DOHH2 (cell line): ENCODE measurements around the gene NUP93.
"Not testable (repeated sequence)": the region's sequence is repeated elsewhere in the genome, so short reads cannot be mapped to it uniquely, and the experiment has no call there.

Source experiments
- H3F3A ChIP-seq: fragments of 200-600 bp; sonication (generic), shearing (Covaris generic); 2 replicates; pipeline ENCODE4 v1.6.0; 2016; ENCODE audit warnings: antibody characterized with exemption, mild to moderate bottlenecking; ENCODE audit not compliant: control insufficient read depth, insufficient read depth
- H3K27ac ChIP-seq: fragments of 200-600 bp; sonication (generic); 2 replicates; pipeline ENCODE4 v1.5.1; 2014; ENCODE audit warnings: low read depth, mild to moderate bottlenecking, low read length, moderate library complexity
- H3K27me3 ChIP-seq: fragments of 200-600 bp; sonication (generic); 2 replicates; pipeline ENCODE4 v1.6.1; 2014; ENCODE audit warnings: mild to moderate bottlenecking, low read length, mixed read lengths; ENCODE audit not compliant: control insufficient read depth
- H3K36me3 ChIP-seq: fragments of 200-600 bp; sonication (generic); 2 replicates; pipeline ENCODE4 v1.6.1; 2014; ENCODE audit warnings: mild to moderate bottlenecking, low read length, moderate library complexity, mixed read lengths; ENCODE audit not compliant: control insufficient read depth
- H3K4me1 ChIP-seq: fragments of 200-600 bp; sonication (generic); 2 replicates; pipeline ENCODE4 v1.6.1; 2014; ENCODE audit warnings: mild to moderate bottlenecking, low read length, mixed read lengths; ENCODE audit not compliant: control insufficient read depth
- H3K4me2 ChIP-seq: fragments of 200-600 bp; sonication (generic); 2 replicates; pipeline ENCODE4 v1.6.0; 2014; ENCODE audit warnings: mild to moderate bottlenecking, low read length, moderate library complexity
- H3K4me3 ChIP-seq: fragments of 200-600 bp; sonication (generic); 2 replicates; pipeline ENCODE4 v1.5.1; 2014; ENCODE audit warnings: mild to moderate bottlenecking, low read length, mixed read lengths
- H3K79me2 ChIP-seq: fragments of 200-600 bp; sonication (generic); 2 replicates; pipeline ENCODE4 v1.6.1; 2014; ENCODE audit warnings: mild to moderate bottlenecking, low read length, mixed read lengths; ENCODE audit not compliant: control insufficient read depth
- H3K9me2 ChIP-seq: fragments of 200-600 bp; sonication (generic); replicated peaks from 2 replicates; pipeline ENCODE4 v1.6.1; 2014; ENCODE audit warnings: mild to moderate bottlenecking, low read length, mixed read lengths; ENCODE audit not compliant: control insufficient read depth
- H3K9me3 ChIP-seq: fragments of 200-600 bp; sonication (generic); 2 replicates; pipeline ENCODE4 v1.6.1; 2014; ENCODE audit warnings: antibody characterized with exemption, low read length, mixed read lengths; ENCODE audit not compliant: control insufficient read depth, insufficient read depth
- H4K20me1 ChIP-seq: fragments of 200-600 bp; sonication (generic); 2 replicates; pipeline ENCODE4 v1.6.0; 2014; ENCODE audit warnings: low read depth, mild to moderate bottlenecking, antibody characterized with exemption, low read length, moderate library complexity; ENCODE audit not compliant: control insufficient read depth, insufficient read depth
- EZH2phosphoT487 ChIP-seq: fragments of 200-600 bp; sonication (generic); IDR thresholded peaks from 2 replicates; pipeline ENCODE4 v1.6.1; 2017; ENCODE audit warnings: borderline replicate concordance, mild to moderate bottlenecking, antibody characterized with exemption, low read length, moderate library complexity, mixed read lengths
- TF ChIP-seq, protein P1 (sequence below): fragments of 200-600 bp; sonication (generic); IDR thresholded peaks from one replicate; pipeline ENCODE4 v1.5.1; 2014; ENCODE audit warnings: antibody characterized with exemption, mild to moderate bottlenecking, low read depth, low read length; ENCODE audit not compliant: poor library complexity, severe bottlenecking

NUP93 gene

DNA sequence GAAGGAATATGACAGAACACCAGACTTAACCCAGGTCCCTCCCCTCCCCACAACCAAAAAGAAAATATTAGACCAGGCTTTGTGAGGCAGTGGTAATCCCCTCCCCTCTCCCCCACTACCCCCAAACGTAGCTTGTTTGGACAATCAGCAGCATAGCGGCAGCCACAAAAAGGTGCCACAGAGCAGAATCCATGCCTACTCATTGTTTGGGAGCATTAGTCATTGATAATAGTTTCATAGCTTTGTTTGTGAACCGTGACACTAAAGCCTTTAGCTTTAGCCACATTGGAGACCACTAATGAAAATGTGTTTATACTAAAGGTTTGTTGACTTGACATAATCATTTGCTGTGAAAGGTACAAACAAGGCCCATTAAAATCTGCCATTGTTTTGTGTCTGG lies 65.1 kb downstream of the NUP93 start:
- H3K27me3 ChIP-seq = no peaks in the 10 kb centered on the region
- H3K9me3 ChIP-seq = no peaks in the 10 kb centered on the region
- H3K36me3 ChIP-seq = no peaks in the 10 kb centered on the region
- H3K4me2 ChIP-seq = no peak overlapping the region
- TF ChIP-seq, protein P1, sequence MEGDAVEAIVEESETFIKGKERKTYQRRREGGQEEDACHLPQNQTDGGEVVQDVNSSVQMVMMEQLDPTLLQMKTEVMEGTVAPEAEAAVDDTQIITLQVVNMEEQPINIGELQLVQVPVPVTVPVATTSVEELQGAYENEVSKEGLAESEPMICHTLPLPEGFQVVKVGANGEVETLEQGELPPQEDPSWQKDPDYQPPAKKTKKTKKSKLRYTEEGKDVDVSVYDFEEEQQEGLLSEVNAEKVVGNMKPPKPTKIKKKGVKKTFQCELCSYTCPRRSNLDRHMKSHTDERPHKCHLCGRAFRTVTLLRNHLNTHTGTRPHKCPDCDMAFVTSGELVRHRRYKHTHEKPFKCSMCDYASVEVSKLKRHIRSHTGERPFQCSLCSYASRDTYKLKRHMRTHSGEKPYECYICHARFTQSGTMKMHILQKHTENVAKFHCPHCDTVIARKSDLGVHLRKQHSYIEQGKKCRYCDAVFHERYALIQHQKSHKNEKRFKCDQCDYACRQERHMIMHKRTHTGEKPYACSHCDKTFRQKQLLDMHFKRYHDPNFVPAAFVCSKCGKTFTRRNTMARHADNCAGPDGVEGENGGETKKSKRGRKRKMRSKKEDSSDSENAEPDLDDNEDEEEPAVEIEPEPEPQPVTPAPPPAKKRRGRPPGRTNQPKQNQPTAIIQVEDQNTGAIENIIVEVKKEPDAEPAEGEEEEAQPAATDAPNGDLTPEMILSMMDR = no peak
- no peak for TF ChIP-seq EZH2phosphoT487
- H3K4me3 ChIP-seq = no peak overlapping the region
- H3K79me2 ChIP-seq = peaks cover 9% of the 10 kb centered on the region; the same call in 1 of the 2 replicates
- no peaks in the 10 kb centered on the region for H3K4me1 ChIP-seq
- H3F3A ChIP-seq = no peaks in the 10 kb centered on the region
- H3K27ac ChIP-seq = no peak overlapping the region
- no peaks in the 10 kb centered on the region; the same call in 1 of the 2 replicates for H4K20me1 ChIP-seq
- no peaks in the 10 kb centered on the region for H3K9me2 ChIP-seq

DNA sequence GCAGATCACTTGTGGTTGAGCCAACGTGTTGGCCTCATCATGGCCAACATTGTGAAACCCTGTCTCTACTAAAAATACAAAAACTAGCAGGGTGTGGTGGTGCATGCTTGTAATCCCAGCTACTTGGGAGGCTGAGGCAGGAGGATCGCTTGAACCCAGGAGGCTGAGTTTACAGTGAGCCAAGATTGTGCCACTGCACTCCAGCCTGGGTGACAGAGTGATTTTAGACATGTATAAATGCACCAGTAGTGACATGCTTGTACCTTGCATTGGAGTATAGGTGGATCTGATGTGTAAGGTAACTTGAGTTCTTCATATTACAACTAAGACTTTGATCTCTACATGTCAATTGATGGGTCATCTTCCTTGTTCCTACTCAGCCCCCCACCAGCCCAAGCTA lies 67.1 kb downstream of the NUP93 start:
- not testable (repeated sequence) for H3K4me3 ChIP-seq, H3K79me2 ChIP-seq, H3K27ac ChIP-seq, H3K9me3 ChIP-seq, H4K20me1 ChIP-seq, H3K27me3 ChIP-seq, H3F3A ChIP-seq, H3K9me2 ChIP-seq, H3K36me3 ChIP-seq, H3K4me1 ChIP-seq, H3K4me2 ChIP-seq

DNA sequence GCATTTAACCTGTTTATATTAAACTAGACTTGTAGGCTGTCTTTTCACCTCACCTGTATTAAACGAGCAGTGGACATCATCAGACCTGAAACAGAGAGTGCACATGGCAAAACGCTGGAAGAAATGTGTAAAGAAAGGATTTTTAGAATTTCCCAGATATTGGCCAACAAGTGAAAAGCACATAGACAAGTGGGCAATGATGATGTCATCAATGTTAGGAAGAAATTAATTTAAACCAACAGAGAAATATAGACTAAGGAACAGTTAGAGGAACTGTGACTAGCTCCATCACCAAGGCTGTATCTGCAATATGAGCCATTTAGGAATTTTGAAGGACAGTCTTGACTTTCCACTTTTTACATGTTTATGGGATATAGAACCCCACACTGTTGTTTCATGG lies 67.9 kb downstream of the NUP93 start:
- H3K79me2 ChIP-seq = peaks cover 6% of the 10 kb centered on the region; the same call in 1 of the 2 replicates
- no peaks in the 10 kb centered on the region for H3K4me1 ChIP-seq
- H3K4me2 ChIP-seq = no peak overlapping the region
- H3K9me2 ChIP-seq = no peaks in the 10 kb centered on the region
- no peak overlapping the region for H3K4me3 ChIP-seq
- no peaks in the 10 kb centered on the region for H3F3A ChIP-seq
- TF ChIP-seq, protein P1 = no peak
- no peak for TF ChIP-seq EZH2phosphoT487
- no peak overlapping the region for H3K27ac ChIP-seq
- no peaks in the 10 kb centered on the region for H3K27me3 ChIP-seq
- peaks cover 3% of the 10 kb centered on the region; the same call in 1 of the 2 replicates for H3K36me3 ChIP-seq
- no peaks in the 10 kb centered on the region for H4K20me1 ChIP-seq
- no peaks in the 10 kb centered on the region for H3K9me3 ChIP-seq

- Histone ChIP-seq H3K36me3 (peaks cover 3% of the 10 kb centered on the region; the same call in 1 of the 2 replicates), H3K4me3 (no peak overlapping the region)
Measured at GRCh38 chr16:56798955-56799354, 69.0 kb downstream of the NUP93 start.

More at GRCh38 chr16:56798955-56799354, 69.0 kb downstream of the NUP93 start:
- TF ChIP-seq, protein P1 = no peak
- TF ChIP-seq EZH2phosphoT487 = no peak
- no peaks in the 10 kb centered on the region for H3K4me1 ChIP-seq
- H3K9me3 ChIP-seq = no peaks in the 10 kb centered on the region
- H3K27me3 ChIP-seq = no peaks in the 10 kb centered on the region
- H4K20me1 ChIP-seq = no peaks in the 10 kb centered on the region
- no peak overlapping the region for H3K27ac ChIP-seq
- no peaks in the 10 kb centered on the region for H3F3A ChIP-seq
- H3K4me2 ChIP-seq = no peak overlapping the region
- no peaks in the 10 kb centered on the region for H3K9me2 ChIP-seq
- no peaks in the 10 kb centered on the region for H3K79me2 ChIP-seq
